Pancreas (tissue), 10 donors: Measurements from ENCODE around the gene POM121C. TPM values are rescaled to one million over a fixed set of nuclear protein-coding genes. Genes with fewer than 3 reads are reported as not detected.
"Not testable (repeated sequence)": the region's sequence is repeated elsewhere in the genome, so short reads cannot be mapped to it uniquely, and the experiment has no call there.

Experiments used
- ATAC-seq, 4 donors: fragments of 200-7000 bp; cut with Tn5 transposase; one replicate each; pipeline versions ENCODE4 v1.8.0 to v1.9.1; 2020; ENCODE audit warnings: mild to moderate bottlenecking in 4 of 4, moderate library complexity in 4 of 4
- DNase-seq, 6 donors: peaks; one replicate each; pipeline ENCODE4 v3.0.0-alpha.2; 2020
- FAIRE-seq: peaks from 2 replicates; lab custom pipeline; 2012; peaks lifted over from hg19 to GRCh38; lab: Jason Lieb, UNC
- H3K27ac ChIP-seq, 4 donors: fragments of 200-600 bp; sonication (generic); 1 replicate in 3 of 4; 2 replicates in 1 of 4; pipeline versions ENCODE4 v1.5.0 to v1.8.0; 2020
- H3K27me3 ChIP-seq, 4 donors: fragments of 200-600 bp; one replicate each; pipeline ENCODE4 v1.8.0; 2021
- H3K36me3 ChIP-seq, 3 donors: fragments of 200-600 bp; sonication (generic) in 1 of 3; one replicate each; pipeline versions ENCODE4 v1.5.0 to v1.8.0; 2020 to 2021
- H3K4me1 ChIP-seq, 3 donors: fragments of 200-600 bp; one replicate each; pipeline ENCODE4 v1.8.0; 2021
- H3K4me3 ChIP-seq, 4 donors: fragments of 200-600 bp; sonication (generic) in 2 of 4; one replicate each; pipeline versions ENCODE4 v1.5.0 to v1.8.0; 2020 to 2021
- H3K9me3 ChIP-seq, 4 donors: fragments of 200-600 bp; one replicate each; pipeline ENCODE4 v1.8.0; 2021
- WGBS, 2 donors: extraction: QIAGEN DNeasy Blood & Tissue Kit; methylation state at CpG; one replicate each; pipeline ENCODE4 v1.1.7; 2013; 5-methylcytosine and 5-hydroxymethylcytosine counted together
- intact Hi-C, 3 donors: fragments of 100-400 bp; cut with DNase I; formaldehyde crosslinking; loops; one replicate each; pipeline versions ENCODE4 v1.11.1 to v1.14.2; 2022
- polyA plus RNA-seq, 2 donors: library from polyadenylated mRNA; stranded (reverse); fragments of 200-250 nt; gene quantifications; one replicate each; pipeline ENCODE4 v1.2.3, GENCODE V29; 2013
- total RNA-seq, 6 donors: library from RNA; stranded (reverse); fragmentation: NEBNext Ultra II Directional in 4 of 6; extraction: Animal tissue kit (Norgen Biotek cat#: 25700) in 4 of 6; gene quantifications; one replicate each; pipeline versions ENCODE4 v1.2.1 to v1.2.4, GENCODE V29; 2021 to 2023
- TF ChIP-seq, protein P1 (sequence below), 4 donors: fragments of 200-600 bp; sonication (generic) in 3 of 4; IDR thresholded peaks; one replicate each; pipeline versions ENCODE4 v1.5.0 to v1.8.0; 2021; ENCODE audit warnings: antibody characterized with exemption in 4 of 4
- donor health status: healthy with polysubstance abuse.
- donor health status: DM: no; HTN: no; CAD: no; lungs with moderate emphysema.
- donor health status: DM: no; HTN: no; CAD: no.
- donor health status: control.
- donor health status: control.
- donor health status: Bipolar disorder and iron deficiency.
- donor health status: DM: yes; HTN: yes; CAD: no.
- donor health status: DM: no; HTN: no; CAD: no.
- donor health status: DM: no; HTN: no; CAD: no.
- donor health status: DM: yes; HTN: yes; CAD: no.

POM121C gene
- total and polyA plus RNA-seq, 8 donors, result 12.3 to 25.8 (median 17.7) TPM

DNA sequence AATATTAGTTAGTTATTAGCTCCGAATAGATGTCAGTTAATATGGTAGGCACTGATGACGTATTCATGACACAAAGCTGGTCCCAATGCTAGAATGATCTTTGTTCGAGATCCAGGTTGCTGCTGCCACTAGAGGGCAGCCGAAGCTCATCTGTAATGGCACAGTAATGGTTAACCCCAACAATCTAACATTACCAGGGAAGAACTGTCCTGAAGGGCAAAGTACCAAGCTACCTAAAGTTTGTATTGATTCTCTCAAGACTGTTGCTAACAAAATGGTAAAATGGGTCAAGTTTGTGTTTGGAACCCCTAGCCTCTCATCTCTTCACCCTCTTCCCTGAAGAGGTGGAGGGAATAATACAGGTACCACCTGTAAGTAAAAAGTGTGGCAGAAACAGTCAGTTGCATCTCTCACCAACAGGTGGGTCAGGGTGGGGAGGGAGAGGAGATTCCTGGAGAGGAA, 33.6 kb downstream of the POM121C start:
- peak; percentile 60 for FAIRE-seq
- TF ChIP-seq, protein P1, sequence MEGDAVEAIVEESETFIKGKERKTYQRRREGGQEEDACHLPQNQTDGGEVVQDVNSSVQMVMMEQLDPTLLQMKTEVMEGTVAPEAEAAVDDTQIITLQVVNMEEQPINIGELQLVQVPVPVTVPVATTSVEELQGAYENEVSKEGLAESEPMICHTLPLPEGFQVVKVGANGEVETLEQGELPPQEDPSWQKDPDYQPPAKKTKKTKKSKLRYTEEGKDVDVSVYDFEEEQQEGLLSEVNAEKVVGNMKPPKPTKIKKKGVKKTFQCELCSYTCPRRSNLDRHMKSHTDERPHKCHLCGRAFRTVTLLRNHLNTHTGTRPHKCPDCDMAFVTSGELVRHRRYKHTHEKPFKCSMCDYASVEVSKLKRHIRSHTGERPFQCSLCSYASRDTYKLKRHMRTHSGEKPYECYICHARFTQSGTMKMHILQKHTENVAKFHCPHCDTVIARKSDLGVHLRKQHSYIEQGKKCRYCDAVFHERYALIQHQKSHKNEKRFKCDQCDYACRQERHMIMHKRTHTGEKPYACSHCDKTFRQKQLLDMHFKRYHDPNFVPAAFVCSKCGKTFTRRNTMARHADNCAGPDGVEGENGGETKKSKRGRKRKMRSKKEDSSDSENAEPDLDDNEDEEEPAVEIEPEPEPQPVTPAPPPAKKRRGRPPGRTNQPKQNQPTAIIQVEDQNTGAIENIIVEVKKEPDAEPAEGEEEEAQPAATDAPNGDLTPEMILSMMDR (IDR thresholded peaks at IDR 0.05), result peak in 2 of 4 donors; percentile 32 to 35
- intact Hi-C loops, H3K9me3 ChIP-seq, H3K36me3 ChIP-seq, H3K27me3 ChIP-seq, H3K4me3 ChIP-seq, H3K4me1 ChIP-seq, H3K27ac ChIP-seq, DNase-seq: not testable (repeated sequence)
- WGBS, 2 donors, result 9 to 11% methylated on average over 3 of the region's 4 CpGs
- peak; percentile 78 to 93 (median 90) for ATAC-seq

GRCh38 chr7:75449946-75450345, 36.2 kb downstream of the POM121C start:
- H3K27me3 ChIP-seq, H3K4me3 ChIP-seq, H3K4me1 ChIP-seq, DNase-seq, FAIRE-seq, H3K27ac ChIP-seq, H3K9me3 ChIP-seq, ATAC-seq, intact Hi-C loops, H3K36me3 ChIP-seq: not testable (repeated sequence)
- 89 to 90% methylated on average over 3 to 4 of the region's 5 CpGs for WGBS, 2 donors

DNA sequence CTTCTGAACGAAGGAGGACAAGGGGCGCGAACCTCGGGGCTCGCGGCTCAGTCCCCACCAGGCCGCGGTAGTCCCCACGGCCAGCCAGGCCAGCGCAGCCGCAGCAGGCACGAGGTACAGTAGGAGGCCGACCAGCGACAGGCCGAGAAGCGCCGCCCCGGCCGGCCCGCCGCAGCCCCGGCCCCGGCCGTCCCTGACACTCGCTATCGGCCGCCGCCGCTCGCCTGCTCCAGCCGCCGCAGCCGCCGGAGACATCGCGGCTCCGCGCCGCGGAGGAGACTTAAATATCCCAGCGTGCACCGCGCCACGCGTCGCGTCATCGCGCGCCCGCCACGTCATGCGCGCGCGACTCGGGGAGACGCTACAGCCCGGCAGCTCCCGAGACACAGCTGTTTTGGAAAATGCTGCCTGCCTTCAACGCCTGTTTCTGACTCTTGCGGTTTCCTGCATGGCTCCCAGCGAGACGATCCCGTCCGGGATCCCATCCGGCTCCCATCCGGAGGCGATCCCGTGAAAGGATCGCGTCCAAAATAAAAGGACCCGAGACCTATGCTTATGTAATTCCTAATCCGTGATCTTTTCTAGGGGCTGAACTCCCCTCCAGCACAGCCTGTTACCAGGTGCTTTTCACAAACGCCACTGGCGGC, 43.5 kb downstream of the POM121C start:
- FAIRE-seq, H3K9me3 ChIP-seq, intact Hi-C loops, H3K27me3 ChIP-seq, H3K4me1 ChIP-seq: not testable (repeated sequence)
- Histone ChIP-seq H3K27ac (peak overlapping the region; percentile 72 to 79 (median 74)), H3K36me3 (peaks cover 0 to 20% (median 0%) of the 10 kb centered on the region in 3 donors), H3K4me3 (peak overlapping the region; percentile 15 to 50 (median 42))
- 0% methylated on average over 26 to 45 of the region's 76 CpGs for WGBS, 2 donors
- ATAC-seq, result peak; percentile 97 to 99 (median 98)
- DNase-seq, result peak in 3 of 6 donors; percentile 43 to 62 (median 53)

DNA sequence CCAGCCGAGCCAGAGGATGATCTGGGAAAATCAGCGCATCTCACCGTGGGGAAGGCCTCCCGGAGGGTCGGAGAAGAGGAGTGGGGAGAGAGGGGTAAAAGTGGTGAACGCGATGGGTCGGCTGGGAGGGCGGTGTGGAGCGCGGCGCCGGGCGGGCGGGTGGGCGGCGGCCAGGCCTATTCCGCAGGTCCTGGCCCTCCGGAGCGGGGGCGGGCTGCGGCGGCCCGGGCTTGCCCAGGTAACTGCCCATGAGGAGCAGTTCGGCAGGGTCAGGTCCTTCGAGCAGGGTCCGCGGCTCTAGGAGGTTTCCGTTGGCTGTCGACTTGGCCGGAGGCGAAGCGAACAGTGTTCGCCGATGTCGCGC, 44.0 kb downstream of the POM121C start:
- FAIRE-seq, H3K4me1 ChIP-seq, H3K27me3 ChIP-seq, H3K9me3 ChIP-seq, DNase-seq, intact Hi-C loops: not testable (repeated sequence)
- H3K36me3 ChIP-seq, result peaks cover 0 to 22% (median 0%) of the 10 kb centered on the region in 3 donors
- peak; percentile 46 to 71 (median 62) for ATAC-seq
- H3K27ac ChIP-seq, result peak overlapping the region; percentile 72 to 79 (median 74)
- WGBS, 2 donors, result 0% methylated on average over 3 to 20 of the region's 37 CpGs
- peak overlapping the region in 3 of 4 donors; percentile 34 to 50 (median 49) for H3K4me3 ChIP-seq

DNA sequence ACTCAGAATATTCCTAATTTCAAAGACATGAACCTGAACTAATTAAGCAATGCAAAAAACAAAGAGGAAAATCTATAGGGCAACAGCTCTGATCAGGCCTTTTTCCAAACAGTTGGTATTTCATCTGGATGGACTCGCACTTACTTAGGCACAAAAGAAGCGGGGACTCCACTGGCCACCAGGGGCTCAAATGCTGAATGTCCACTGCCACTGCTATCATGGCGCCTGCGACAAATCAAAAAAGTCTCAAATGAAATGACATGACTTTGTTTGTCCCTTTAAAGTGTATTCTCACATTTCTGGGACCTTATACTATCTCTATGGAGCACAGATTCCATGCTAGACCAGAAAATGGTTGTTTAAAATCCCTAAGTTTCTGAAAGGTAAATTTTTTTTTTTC, 47.1 kb downstream of the POM121C start:
- 97 to 99% methylated on average over 4 of the region's 4 CpGs for WGBS, 2 donors
- ATAC-seq, DNase-seq, H3K9me3 ChIP-seq, H3K4me3 ChIP-seq, intact Hi-C loops, FAIRE-seq, H3K4me1 ChIP-seq, H3K27ac ChIP-seq, H3K27me3 ChIP-seq: not testable (repeated sequence)
- peaks cover 0 to 51% (median 11%) of the 10 kb centered on the region in 3 donors for H3K36me3 ChIP-seq

- intact Hi-C loops, H3K27me3 ChIP-seq, H3K9me3 ChIP-seq, ATAC-seq, H3K4me3 ChIP-seq, FAIRE-seq, H3K27ac ChIP-seq, H3K4me1 ChIP-seq, DNase-seq: not testable (repeated sequence)
- peaks cover 0 to 12% (median 9%) of the 10 kb centered on the region in 3 donors for H3K36me3 ChIP-seq
- 85 to 88% methylated on average over 9 to 11 of the region's 15 CpGs for WGBS, 2 donors
Observed at GRCh38 chr7:75423481-75423880, 62.6 kb downstream of the POM121C start.

DNA sequence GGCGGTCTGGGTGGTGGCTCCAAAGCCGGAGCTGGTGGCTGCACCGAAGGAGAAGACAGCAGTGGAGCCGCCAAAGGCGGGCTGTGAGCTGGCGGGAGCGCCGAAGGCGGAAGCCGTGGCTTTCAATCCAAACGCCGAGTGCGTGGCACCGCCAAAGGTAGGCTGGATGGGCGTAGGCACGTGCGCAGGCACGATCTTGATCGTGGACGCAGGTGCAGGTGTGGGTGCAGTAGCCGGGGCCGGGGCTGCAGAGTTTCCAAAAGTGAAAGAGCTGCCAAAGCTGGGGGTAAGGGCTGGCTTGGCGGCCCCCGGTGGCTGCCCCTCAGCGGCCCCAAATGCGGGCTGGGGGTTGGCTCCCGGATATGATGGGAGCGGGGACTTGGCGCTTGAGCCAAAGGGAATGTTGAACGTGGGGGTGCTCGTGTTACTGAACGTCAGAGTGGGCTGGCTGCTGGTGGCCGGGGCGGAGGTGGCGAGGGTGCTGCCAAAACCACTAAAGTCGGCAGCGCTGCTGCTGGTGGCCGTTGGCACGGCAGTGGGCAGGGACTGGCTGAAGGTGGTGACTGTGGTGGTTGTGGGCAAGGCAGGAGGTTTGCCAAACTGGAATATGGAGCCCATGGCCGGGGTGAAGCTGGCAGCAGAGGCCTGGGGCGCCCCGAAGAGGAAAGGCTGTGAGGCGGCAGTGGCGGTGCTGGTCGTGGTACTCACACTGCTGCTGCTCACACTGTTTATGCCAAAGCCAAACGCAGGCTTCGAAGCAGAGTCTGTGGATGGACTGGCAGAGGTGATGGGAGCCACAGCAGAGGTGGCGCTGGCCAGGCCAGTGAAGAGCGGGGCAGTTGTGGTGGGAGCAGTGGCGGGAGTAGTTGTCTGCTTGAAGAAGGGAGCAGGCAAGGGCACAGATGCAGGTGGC, 64.0 kb downstream of the POM121C start:
- H3K27me3 ChIP-seq, H3K4me1 ChIP-seq, FAIRE-seq, intact Hi-C loops, ATAC-seq, H3K4me3 ChIP-seq, H3K27ac ChIP-seq, H3K9me3 ChIP-seq: not testable (repeated sequence)
- peaks cover 0 to 12% (median 9%) of the 10 kb centered on the region in 3 donors for H3K36me3 ChIP-seq
- peak in 3 of 6 donors; percentile 13 to 71 (median 23) for DNase-seq
- WGBS, 2 donors, result 96 to 97% methylated on average over 23 to 33 of the region's 50 CpGs

DNA sequence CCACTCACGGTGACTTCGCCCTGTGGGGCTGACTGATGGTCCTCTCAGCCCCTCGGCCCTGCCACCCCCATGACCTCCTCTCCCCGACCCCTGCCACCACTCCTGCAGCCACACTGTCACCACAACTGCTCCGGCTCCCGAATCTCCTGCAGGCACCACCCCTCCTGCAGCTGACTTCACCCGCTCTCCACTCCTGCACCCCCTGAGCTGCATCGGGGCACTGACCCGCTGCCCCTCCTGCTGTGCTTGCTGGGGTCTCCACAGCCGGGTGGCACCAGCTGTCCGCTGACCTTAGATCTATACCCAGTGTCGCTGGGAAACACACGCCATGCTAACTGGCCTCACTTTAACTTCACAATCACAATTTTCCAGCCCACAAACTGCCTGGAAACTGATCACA, 65.9 kb downstream of the POM121C start:
- H3K4me3 ChIP-seq, H3K4me1 ChIP-seq, H3K27me3 ChIP-seq, intact Hi-C loops, ATAC-seq, H3K27ac ChIP-seq, DNase-seq, H3K9me3 ChIP-seq, FAIRE-seq: not testable (repeated sequence)
- H3K36me3 ChIP-seq, result peaks cover 0 to 15% (median 12%) of the 10 kb centered on the region in 3 donors
- WGBS, 2 donors, result 86 to 87% methylated on average over 9 to 10 of the region's 13 CpGs

DNA sequence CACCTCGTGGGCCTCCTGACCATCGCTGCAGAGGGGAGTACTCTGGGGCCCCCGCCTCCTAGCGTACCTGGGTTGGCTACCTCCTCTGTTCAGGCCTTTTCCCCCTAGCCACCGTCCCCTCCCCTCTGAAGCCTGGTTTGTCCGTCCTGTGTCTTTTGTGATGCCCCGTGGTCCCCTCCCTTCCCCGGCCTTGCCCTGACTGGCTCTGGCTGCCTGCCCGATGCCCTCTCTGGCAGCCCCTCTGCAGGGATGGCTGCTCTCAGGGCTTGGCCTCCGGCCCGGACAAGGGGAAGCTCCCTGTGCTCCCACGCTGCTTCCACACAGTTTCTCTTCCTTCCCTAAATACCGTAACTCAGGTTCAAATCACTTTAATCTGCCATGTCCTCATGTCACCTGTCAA, 66.4 kb downstream of the POM121C start:
- peaks cover 0 to 15% (median 11%) of the 10 kb centered on the region in 3 donors for H3K36me3 ChIP-seq
- ATAC-seq, H3K4me1 ChIP-seq, H3K9me3 ChIP-seq, intact Hi-C loops, FAIRE-seq, H3K27ac ChIP-seq, H3K4me3 ChIP-seq, H3K27me3 ChIP-seq: not testable (repeated sequence)
- 77 to 79% methylated on average over 8 to 12 of the region's 13 CpGs for WGBS, 2 donors
- peak in 1 of 6 donors; percentile 37 for DNase-seq

GRCh38 chr7:75419210-75419609, 66.9 kb downstream of the POM121C start:
- H3K27me3 ChIP-seq, H3K4me1 ChIP-seq, ATAC-seq, FAIRE-seq, H3K9me3 ChIP-seq, intact Hi-C loops, H3K27ac ChIP-seq, H3K4me3 ChIP-seq: not testable (repeated sequence)
- 86 to 91% methylated on average over 10 to 12 of the region's 13 CpGs for WGBS, 2 donors
- peaks cover 0 to 11% (median 7%) of the 10 kb centered on the region in 3 donors for H3K36me3 ChIP-seq
- DNase-seq, result peak in 2 of 6 donors; percentile 10 to 73
